Stimulated activated CD4-positive, alpha-beta T cell treated with anti-CD3 and anti-CD28 coated beads, TNF-alpha, amount 100 ng/mL, for 24 hours (primary cell): ENCODE data around the gene RPN2.

Experiments used
- DNase-seq, 3 experiments: peaks; one replicate each; pipeline ENCODE4 v3.0.0-alpha.2; 2020; ENCODE audit warnings: low read depth in 3 of 3

The RPN2 gene

DNA sequence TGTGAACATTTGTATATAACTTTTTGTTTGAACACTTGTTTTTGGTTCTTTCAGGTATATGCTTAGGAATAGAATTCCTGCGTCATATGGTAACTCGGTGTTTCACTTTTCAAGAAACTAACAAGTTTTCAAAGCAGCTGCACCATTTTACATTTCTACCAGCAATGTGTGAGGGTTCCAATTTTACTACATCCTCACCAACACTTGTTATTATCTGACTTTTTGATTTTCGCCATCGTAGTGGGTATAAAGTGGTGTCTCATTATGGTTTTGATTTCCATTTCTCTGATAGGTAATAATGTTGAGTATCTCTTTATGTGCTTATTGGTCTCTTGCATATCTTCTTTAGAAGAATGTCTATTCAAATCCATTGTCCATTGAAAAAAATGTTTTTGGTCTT lies 39.8 kb downstream of the RPN2 start:
- DNase-seq: no peak

DNA sequence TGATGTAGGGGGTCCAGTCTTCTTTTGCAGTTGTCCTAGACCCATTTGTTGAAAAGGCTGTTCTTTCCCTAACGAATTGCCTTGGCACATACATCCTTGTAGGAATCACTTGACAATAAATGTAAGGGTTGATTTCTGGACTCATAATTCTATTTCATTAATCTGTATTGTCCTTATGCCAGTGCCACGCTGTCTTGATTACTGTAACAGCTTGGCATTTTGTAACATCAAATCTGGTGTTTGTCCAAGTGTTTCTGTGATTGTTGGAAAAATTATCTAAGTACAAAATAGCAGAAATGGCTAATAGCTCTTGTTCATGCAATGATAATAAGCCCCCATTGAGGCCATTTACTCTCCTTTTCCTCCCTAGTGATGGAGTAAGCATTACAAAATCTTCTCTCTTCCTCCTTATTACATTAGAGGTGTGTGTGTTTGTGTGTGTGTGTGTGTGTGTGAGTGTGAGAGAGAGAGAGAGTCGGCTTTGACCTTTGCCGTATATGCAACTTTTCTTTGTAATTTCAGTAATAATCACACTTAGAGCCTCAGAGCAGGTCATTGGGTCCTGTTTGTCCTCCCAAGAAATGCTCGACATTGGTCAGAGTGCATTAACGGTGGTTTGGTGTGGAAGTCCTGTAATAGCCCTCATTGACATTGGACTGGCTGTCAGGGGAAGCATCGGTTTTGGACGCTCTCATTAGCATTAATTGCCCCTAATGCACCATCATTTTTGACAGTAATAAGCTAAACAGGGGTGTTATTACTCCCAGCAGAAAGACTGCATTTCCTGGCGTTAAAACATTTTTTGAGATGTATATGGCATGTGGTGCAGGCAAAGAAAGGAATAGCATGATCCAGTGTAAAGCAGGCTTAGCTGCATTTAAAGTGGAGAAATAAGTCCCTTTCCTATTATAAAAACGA lies 40.9 kb downstream of the RPN2 start:
- no peak for DNase-seq

DNA sequence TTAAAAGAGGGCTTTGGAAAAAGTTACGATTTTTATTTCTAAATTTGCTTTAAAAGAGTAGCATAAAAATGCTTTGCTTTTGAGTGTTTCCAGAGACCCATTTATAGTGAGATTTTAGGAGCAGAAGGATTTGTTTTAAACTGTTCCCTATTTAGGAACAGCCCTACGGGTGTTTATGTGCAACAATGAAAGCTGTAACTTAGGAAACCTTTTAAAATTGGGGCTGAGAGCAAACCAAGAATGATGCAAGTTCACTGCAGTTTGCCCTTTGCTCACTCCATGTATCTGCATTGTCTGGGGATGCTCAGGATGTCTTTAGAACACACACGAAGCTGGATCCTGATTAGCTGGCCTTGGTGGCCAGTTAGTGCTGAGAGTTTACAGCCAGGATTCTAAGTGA lies 41.6 kb downstream of the RPN2 start:
- no peak for DNase-seq

DNA sequence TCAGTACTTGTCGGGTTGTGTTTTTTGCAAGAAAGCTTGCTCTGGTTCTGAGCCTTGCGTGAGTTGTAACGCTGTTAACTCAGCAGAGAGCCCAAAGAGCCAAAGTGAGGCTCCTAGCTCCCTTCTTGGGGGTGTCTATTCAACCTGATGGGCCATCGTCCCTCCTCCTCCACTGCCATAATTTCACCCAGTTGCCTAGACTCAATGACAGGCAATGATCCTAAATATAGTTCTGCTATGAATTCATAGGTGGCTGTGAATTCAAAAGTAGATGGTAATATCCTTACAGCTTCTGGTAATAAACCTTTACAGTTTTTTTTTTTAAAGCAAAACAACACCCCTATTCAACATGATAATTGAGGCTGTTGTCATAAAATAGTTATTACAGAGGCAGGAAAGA lies 43.0 kb downstream of the RPN2 start:
- no peak for DNase-seq

DNA sequence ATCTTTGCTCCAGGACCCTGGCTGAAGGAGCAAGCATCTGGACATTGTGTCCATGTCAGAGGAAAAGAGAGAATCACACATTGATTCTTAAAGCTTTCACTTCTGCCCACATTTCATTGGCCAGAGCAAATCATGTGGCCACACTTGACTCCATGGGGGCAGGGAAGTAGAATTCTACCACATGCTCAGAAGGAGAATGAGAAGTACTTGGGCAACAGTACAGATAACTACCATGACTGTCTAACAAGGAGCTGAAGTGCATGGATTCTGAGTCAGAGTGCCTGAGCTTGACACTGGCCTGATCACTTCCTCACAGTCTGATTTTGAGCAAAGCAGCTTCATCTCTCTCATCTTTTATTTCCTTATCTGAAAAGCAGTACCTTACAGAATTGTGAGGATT lies 43.9 kb downstream of the RPN2 start:
- DNase-seq: no peak

DNA sequence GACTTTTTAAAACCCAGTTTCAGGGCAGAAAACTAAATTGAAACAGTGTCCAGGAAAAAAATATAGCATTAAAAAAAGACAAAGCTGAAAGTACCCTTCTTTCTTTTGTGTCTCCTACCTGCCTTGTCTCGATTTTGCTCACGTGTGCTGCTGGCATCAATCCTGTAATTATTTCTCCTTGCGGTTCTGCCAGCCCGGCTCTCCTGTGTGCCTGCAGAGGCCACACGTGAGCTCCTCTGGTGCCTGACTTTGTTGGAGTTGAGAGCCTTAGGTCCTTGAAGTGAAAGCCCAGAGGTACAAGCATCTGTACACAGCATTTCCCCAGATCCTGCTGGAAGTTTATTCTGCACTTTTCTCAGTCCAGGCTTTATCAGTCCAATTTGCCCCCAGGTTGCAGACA lies 46.0 kb downstream of the RPN2 start:
- DNase-seq: no peak

DNA sequence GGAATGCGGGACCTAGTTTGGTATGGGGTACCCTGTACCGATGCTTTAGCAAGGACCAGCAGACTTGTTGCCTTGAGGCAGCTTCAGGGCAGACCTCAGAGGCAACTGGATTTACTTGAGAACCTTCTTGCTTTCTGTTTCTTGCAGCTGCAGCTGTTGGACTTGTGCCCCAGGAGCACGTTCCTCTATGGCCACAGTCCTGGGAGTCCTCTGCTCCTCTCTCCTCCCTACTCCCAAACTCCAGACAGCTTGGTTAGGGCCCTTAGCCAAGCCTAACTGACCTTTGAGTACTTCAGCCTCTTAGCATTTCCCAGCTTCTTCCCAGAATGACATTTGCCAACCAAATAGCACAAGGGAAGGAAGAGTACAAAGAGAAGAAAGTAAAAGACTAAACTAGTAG lies 47.8 kb downstream of the RPN2 start:
- DNase-seq: no peak

DNA sequence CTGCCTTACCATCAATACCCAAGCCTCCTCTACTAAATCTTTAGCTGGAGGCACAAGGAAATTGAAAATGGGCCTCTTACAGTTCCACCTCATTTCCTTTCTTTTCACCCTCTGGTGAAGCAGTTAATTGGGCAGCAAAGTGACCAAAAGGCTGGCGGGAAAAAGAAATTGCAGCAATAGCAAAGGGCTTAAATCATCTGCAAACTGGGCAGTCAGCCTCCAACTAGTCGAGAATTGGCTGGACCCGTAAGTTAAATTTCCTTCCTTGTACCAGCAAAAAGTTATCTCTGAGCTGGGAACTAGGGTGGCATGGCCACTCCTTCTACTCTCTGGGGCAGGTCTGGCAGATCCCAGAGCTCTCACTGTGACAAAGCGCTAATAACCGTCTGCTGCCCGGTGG lies 49.0 kb downstream of the RPN2 start:
- no peak for DNase-seq

DNA sequence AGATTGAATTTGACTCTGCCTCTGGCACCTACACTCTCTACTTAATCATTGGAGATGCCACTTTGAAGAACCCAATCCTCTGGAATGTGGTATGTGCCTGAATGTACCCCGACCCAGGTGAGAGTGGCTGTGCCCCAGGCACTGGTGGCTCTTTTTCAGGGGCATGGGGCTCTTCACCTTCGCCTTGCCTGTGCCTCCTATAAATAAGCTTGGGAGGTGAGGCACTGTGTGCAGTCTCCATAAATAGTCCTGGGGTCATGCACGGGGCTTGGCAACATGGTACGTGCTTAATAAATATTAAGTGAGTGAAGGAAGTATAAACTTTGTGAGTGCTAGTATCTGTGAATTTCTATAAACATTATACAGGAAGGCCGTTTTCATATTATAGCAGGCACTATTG lies 49.5 kb downstream of the RPN2 start:
- no peak for DNase-seq

DNA sequence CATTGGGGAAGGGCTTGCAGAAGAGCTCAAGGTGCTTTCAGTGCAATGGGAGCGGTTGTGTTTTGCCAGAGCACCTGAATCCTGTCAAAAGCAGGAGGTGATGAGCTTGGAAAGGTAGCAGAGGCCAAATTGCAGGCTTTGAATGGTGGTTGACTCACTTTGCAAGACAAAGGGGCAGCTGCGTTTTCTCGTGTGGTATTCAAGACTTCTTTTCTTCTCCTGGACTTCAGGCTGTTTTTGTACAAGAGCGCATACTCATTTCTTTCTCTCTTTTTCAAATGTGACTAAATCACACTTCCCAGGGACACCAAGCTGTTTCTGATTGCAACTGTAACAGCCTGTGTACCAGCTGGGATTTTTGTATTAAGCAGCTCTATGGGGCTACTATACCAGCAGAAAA lies 50.2 kb downstream of the RPN2 start:
- no peak for DNase-seq

DNA sequence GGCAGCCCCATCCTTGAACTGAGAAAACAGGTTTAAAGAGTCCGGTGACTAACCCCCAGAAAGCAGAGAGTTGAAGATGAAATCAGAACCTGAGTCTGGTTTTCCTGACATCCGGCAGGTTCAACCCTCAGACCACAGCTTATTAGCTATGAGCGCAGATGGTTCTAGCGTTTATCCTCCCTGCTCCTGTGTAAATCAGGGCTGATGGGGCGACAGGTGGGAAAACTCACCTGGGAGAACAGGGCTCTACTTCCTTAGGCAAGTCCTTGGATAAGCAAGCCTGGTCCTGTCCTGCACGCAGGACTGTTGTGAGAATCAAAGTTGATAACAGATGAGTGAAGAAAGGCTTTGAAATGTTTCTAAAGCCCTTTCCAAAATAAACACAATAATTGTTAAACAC lies 51.1 kb downstream of the RPN2 start:
- DNase-seq: no peak

DNA sequence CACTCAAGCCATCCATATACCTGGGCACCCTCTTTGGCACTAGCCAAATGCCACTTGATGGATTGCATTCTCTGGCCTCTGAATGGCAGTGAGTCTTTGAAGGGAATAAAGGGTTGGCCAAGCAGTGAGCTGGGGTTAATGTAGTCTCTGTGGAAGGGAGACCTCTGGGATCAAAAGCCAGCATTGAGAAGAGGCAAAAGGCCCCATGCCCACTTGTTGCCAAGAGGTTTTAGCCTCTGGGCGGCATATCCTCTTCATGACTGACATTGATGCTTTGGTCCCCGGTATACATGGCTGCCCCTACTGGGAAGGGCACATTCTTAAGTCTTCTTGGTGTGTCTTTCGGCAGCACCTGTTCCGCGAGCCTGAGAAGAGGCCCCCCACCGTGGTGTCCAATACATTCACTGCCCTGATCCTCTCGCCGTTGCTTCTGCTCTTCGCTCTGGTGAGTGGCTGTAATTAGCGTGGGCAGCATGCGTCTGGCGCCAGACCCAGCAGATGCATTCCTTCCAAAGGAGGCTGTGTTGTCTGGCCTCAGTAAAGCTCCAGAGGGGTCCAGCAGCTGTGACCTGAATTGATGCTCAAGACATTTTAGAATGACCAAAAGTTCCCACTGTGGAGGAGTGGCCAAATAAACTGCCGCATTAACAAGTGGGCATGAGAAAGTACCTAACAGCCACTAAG lies 53.0 kb downstream of the RPN2 start:
- no peak for DNase-seq

DNA sequence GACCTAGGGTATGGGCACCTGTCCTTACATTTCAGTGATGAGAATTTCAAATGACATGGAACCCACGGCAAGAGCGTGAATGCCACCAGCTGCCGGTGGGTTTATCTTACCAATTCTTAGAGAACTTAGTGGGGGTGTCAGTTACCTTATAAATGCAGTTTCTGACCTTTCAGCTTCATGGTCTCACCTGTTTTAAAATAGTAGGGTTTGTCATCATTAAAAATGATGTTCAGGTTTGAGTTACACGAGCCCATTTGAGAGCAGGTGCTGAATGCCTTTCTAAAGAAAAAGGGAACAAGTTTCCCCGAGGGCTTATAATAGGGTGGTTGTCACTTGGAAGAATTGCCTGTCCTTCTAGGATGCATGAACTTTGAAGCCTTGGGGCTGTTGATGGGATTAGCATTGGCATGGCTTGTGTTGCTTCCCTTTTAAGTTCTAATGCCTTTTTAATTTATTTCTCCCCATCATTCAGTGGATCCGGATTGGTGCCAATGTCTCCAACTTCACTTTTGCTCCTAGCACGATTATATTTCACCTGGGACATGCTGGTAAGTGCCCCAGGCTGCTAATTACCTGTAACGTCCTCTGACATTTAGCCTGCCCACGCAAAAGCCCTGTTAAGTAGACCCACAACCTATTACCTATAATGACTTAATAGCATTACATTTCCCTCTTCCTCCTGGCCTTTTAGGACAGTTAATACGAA lies 54.6 kb downstream of the RPN2 start:
- no peak for DNase-seq

DNA sequence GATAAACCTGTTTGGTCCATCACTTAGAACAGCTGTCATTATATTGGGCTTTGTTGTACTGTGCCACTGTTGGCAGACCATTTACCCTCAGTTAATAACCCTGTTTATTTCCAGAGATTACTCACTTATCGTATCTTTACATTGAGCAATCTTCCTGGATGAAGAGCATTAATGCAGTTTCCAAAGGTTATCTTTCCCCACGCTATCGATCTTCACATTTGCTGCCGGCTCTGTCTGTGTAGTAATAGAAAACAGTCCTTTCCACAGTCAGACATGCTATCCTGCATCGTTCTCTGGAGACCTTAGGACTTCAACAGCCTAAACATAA lies 55.1 kb downstream of the RPN2 start:
- DNase-seq: no peak

DNA sequence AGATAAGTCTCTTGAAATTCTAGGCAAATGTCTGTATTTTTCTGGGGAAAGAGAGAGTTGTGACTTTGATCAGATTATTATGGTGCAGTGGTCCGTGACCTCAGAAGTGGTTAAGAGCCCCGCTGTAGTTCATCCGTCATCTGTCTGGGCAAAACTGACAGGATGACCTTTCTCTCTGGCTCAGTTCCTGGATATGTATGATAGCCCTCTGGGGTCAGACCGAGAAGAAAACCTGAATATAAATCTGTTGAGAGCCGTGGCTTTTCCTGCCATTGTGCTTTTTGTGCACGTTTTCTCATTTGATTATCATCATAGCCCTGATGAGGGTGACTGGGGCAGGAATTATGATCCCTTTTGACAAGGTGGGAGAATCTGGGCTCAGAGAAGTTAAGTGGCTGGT lies 55.9 kb downstream of the RPN2 start:
- no peak for DNase-seq

DNA sequence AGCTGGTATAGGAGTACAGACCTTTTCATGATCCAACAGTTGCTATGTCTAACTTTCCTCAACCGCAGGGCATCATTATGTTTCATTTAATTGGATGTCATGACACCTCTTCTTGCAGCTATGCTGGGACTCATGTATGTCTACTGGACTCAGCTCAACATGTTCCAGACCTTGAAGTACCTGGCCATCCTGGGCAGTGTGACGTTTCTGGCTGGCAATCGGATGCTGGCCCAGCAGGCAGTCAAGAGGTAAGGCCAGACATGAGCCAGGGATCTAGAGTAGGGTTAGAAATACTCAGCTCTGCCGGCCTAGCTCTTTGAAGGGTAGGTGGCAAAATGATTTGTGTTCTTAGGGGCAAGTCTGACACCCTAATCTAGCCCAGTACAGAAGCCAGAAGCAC lies 57.3 kb downstream of the RPN2 start:
- no peak for DNase-seq

DNA sequence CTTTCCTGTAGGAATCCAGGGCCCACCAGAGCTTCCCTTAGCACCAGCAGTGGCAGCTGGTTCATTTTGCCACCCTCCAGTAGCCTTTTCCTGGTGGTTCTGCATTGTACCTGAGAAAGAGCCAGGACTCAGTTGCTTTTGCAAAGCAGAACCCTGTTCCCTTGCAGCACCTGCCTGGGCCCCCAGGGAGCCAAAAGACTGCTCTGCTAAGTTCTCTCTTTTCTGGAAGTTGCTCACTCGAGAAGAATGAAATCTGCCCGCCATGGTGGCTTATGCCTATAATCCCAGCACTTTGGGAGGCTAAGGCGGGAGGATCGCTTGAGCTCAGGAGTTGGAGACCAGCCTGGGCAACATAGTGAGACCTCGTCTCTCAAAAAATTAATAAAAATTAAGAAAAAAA lies 58.5 kb downstream of the RPN2 start:
- DNase-seq: no peak

DNA sequence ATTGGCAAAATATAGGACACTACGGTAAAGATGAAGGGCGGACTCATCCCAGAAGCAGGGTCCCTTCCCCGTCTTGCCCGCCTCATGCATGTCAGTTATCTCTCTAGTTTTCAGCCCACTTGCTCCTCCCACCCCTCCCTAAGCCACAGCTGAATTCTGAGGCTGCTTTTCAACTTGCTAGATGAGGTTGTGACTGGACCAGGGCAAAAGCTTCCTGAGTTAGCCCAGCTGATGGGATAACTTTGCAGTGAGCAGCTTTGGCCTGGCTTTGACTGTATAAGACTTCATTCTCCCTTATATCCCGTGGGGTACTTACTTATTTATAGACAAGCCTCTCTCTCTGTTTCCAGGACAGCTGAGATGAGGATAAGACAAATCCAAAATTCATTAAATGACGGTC lies 59.3 kb downstream of the RPN2 start:
- no peak for DNase-seq

DNA sequence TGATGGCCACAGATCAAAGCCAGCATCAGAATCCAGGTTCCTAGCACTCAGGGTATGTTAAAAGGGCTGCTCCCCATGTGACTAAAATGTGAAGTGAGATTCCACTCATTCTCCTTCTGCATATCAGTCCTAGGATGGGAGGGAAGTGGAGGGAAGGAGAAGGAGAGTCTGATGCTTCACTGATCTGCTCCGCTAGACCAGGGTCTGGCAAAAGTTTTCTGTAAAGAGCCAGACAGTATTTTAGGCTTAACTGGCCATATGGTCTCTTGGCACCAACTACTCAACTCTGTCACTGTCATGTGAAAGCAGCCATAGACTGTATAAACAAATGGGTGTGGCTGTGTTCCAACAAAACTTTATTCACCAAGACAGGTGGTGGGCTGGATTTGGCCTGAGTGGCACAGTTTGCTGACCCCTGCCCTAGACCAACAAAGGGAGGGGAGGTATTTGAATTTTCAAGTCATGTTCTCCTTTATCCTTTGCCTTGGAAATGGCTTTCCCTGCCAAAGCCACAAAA lies 59.9 kb downstream of the RPN2 start:
- DNase-seq: no peak

DNA sequence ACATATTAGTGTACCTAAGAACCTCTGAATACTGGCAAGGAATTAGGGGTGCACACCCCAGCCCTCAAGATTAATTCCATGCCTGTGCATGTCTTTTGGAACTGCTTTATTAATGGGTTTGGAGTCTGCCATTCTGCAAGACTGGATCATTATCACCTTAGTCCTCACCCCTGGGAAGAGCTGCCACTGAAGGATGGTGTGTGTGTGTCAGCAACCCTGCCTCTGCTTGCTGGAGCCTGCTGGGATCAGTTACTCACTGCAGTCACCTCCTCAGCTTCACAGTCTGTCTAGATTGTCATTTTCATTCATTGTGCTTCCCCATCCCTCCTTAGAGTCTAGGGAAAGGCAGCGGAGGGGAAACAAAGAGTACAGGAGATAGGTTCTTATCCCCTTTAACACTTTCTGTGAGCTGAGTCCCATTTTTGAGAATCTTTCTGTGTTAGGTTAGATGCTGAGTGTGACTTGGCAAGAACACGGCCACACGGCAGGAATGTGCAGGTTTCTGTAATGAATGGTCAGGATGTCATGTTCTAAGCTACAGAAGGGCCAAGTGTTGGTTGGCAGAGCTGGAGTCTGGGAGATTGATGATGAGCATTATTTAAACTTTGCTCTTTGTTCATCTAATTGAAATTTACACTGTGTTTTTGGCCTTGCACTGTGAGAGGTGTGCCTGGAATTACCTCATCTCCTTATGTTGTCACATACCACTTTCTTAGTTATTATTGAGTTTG lies 61.4 kb downstream of the RPN2 start:
- no peak for DNase-seq

DNA sequence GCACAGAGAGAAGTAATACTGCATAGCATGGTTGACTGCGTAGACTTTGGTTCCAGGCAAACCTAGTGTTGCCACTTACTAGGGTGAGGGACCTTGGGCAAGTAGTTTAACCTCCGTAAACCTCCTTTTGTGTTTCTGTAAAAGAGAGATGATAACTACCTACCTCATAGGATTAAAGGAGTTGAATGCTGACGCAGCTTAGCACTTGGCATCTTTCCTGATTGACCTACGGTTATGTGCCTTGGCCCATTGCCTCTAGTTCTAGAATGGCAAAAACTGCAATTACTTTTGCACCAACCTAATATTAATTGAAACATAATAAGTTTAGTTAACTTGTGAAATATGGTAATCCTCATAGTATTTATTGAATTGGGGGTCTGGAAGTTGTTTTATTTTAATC lies 63.4 kb downstream of the RPN2 start:
- DNase-seq: no peak
